K562 (cell line): ENCODE results near the gene TRIM14. TPM values are rescaled to one million over a fixed set of nuclear protein-coding genes. Genes with fewer than 3 reads are reported as not detected.

Experiments
- ATAC-seq: fragments of 200-7000 bp; cut with Tn5 transposase; 3 replicates; pipeline ENCODE4 v1.9.1; 2020; ENCODE audit warnings: moderate library complexity
- BruUV-seq: library from RNA; stranded (reverse); fragments of 400-500 nt; replicated peaks from 2 replicates; lab custom pipeline; 2021; lab: Mats Ljungman, UMichigan
- CTCF ChIA-PET: fragments of 300-600 bp; formaldehyde crosslinking; extraction: SDS; loops from one replicate; lab custom pipeline; 2021; ENCODE audit warnings: low intra/inter-chr PET ratio; lab: Yijun Ruan, JAX
- POLR2A ChIA-PET: fragments of 300-600, 350-650 bp; sonication (Branson Sonifier 250); formaldehyde crosslinking; extraction: SDS; loops from one replicate; lab custom pipeline; 2021; ENCODE audit warnings: antibody characterized with exemption, inconsistent platforms; lab: Yijun Ruan, JAX
- DNase-seq, 4 experiments: peaks; one replicate each; pipeline versions ENCODE4 v3.0.0 to v3.0.0-alpha.2; 2011 to 2018; ENCODE audit warnings: low spot score in 3 of 4, mixed read lengths in 3 of 4; ENCODE audit errors: extremely low read depth in 1 of 4
- FAIRE-seq: peaks from 2 replicates; lab custom pipeline; 2011; peaks lifted over from hg19 to GRCh38; lab: Jason Lieb, UNC
- H2AFZ ChIP-seq: 2 replicates; pipeline ENCODE4 v1.6.0; 2011; ENCODE audit warnings: low read depth, low read length, control low read depth, inconsistent platforms
- H3K27ac ChIP-seq: fragments of 200-600 bp; 3 replicates; pipeline ENCODE4 v1.8.0; 2011; ENCODE audit warnings: low read depth, mild to moderate bottlenecking, control low read depth, inconsistent platforms, low read length, moderate library complexity, mixed read lengths; ENCODE audit errors: extremely low read depth
- H3K27me3 ChIP-seq, 2 experiments: fragments of 300-600 bp in 1 of 2; 2 replicates in 1 of 2; 3 replicates in 1 of 2; pipeline versions ENCODE4 v1.6.0 to v1.8.0; 2011; ENCODE audit warnings: inconsistent platforms in 2 of 2, low read length in 2 of 2, mild to moderate bottlenecking in 1 of 2, mixed read lengths in 1 of 2, moderate library complexity in 1 of 2; ENCODE audit not compliant: control insufficient read depth in 2 of 2, insufficient read depth in 2 of 2
- H3K36me3 ChIP-seq: fragments of 300-600 bp; 3 replicates; pipeline ENCODE4 v1.8.0; 2011; ENCODE audit warnings: mild to moderate bottlenecking, low read length, inconsistent platforms; ENCODE audit not compliant: control insufficient read depth, insufficient read depth
- H3K4me1 ChIP-seq, 2 experiments: fragments of 200-600 bp in 1 of 2; replicated peaks in 1 of 2; 2 replicates in 1 of 2; 3 replicates in 1 of 2; pipeline versions ENCODE4 v1.5.1 to v1.8.0; 2011; ENCODE audit warnings: inconsistent platforms in 2 of 2, low read length in 2 of 2, mild to moderate bottlenecking in 1 of 2, mixed read lengths in 1 of 2, moderate library complexity in 1 of 2; ENCODE audit not compliant: control insufficient read depth in 2 of 2, insufficient read depth in 2 of 2
- H3K4me2 ChIP-seq: 2 replicates; pipeline ENCODE4 v1.6.1; 2011; ENCODE audit warnings: low read length, control low read depth, inconsistent platforms, mixed read lengths; ENCODE audit not compliant: insufficient read depth
- H3K4me3 ChIP-seq: fragments of 200-600 bp; sonication (generic), shearing (Covaris generic); 2 replicates; pipeline ENCODE4 v1.5.1; 2016; ENCODE audit warnings: control low read depth, inconsistent platforms
- H3K79me2 ChIP-seq: fragments of 200-600 bp; 3 replicates; pipeline ENCODE4 v1.8.0; 2011; ENCODE audit warnings: low read length, inconsistent platforms; ENCODE audit not compliant: control insufficient read depth, insufficient read depth
- H3K9ac ChIP-seq, 2 experiments: 2 replicates each; pipeline versions ENCODE4 v1.6.0 to v1.6.1; 2011; ENCODE audit warnings: low read depth in 2 of 2, low read length in 2 of 2, control low read depth in 1 of 2, inconsistent platforms in 1 of 2, mild to moderate bottlenecking in 1 of 2, mixed read lengths in 1 of 2; ENCODE audit not compliant: insufficient read depth in 1 of 2
- H3K9me1 ChIP-seq: one replicate; pipeline ENCODE4 v1.6.0; 2011; ENCODE audit warnings: inconsistent platforms, mild to moderate bottlenecking, low read length, moderate library complexity; ENCODE audit not compliant: control insufficient read depth, insufficient read depth
- H3K9me3 ChIP-seq: replicated peaks from 2 replicates; pipeline ENCODE4 v1.5.1; 2011; ENCODE audit warnings: low read depth, low read length, inconsistent platforms; ENCODE audit not compliant: control insufficient read depth, insufficient read depth
- H4K20me1 ChIP-seq: replicated peaks from 2 replicates; pipeline ENCODE4 v1.6.1; 2011; ENCODE audit warnings: low read length, inconsistent platforms, mixed read lengths; ENCODE audit not compliant: control insufficient read depth, insufficient read depth
- DDX20 ChIP-seq: fragments of 450-650 bp; IDR thresholded peaks from 2 replicates; pipeline ENCODE4 v1.6.1; 2016; ENCODE audit warnings: missing genetic modification characterization, low read depth, mild to moderate bottlenecking, missing compliant biosample characterization, moderate library complexity
- DEAF1 ChIP-seq: fragments of 450-650 bp; formaldehyde crosslinking; IDR thresholded peaks from 2 replicates; pipeline ENCODE4 v1.4.0; 2020; ENCODE audit warnings: mild to moderate bottlenecking, moderate library complexity
- ELF2 ChIP-seq: fragments of 250-450 bp; sonication (Bioruptor Pico); IDR thresholded peaks from 2 replicates; pipeline ENCODE4 v1.5.0; 2021; ENCODE audit warnings: mild to moderate bottlenecking
- FOXP4 ChIP-seq: sonication (generic); formaldehyde crosslinking; IDR thresholded peaks from 2 replicates; pipeline ENCODE4 v1.8.0; 2022; ENCODE audit warnings: mild to moderate bottlenecking, missing genetic modification reagents, borderline replicate concordance
- GTF2F1 ChIP-seq: IDR thresholded peaks from 2 replicates; pipeline ENCODE4 v1.6.1; 2011; ENCODE audit warnings: low read depth, low read length, improper control_type of control experiment
- HCFC1 ChIP-seq: IDR thresholded peaks from 2 replicates; pipeline ENCODE4 v1.6.1; 2012; ENCODE audit warnings: low read depth, low read length, improper control_type of control experiment
- HDAC2 ChIP-seq: fragments of 450-650 bp; IDR thresholded peaks from 2 replicates; pipeline ENCODE4 v1.6.1; 2016; ENCODE audit warnings: mild to moderate bottlenecking
- MED1 ChIP-seq: sonication (generic); formaldehyde crosslinking; IDR thresholded peaks from 2 replicates; pipeline ENCODE4 v1.8.1; 2023; ENCODE audit warnings: missing genetic modification reagents, borderline replicate concordance
- NCOA6 ChIP-seq: fragments of 450-650 bp; IDR thresholded peaks from 2 replicates; pipeline ENCODE4 v1.6.1; 2017; ENCODE audit warnings: mild to moderate bottlenecking
- NFIC ChIP-seq: fragments of 450-650 bp; IDR thresholded peaks from 2 replicates; pipeline ENCODE4 v1.6.1; 2017; ENCODE audit warnings: mild to moderate bottlenecking, inconsistent platforms
- NFIX ChIP-seq: fragments of 250-450 bp; sonication (Bioruptor Pico); IDR thresholded peaks from 2 replicates; pipeline ENCODE4 v1.4.0; 2020; ENCODE audit warnings: low read depth, mild to moderate bottlenecking, moderate library complexity
- PHTF2 ChIP-seq: fragments of 250-450 bp; sonication (Bioruptor Pico); IDR thresholded peaks from 2 replicates; pipeline ENCODE4 v1.5.0; 2021; ENCODE audit warnings: mild to moderate bottlenecking
- TBL1XR1 ChIP-seq, 2 experiments: IDR thresholded peaks; 2 replicates each; pipeline ENCODE4 v1.6.1; 2012; ENCODE audit warnings: improper control_type of control experiment in 2 of 2, low read length in 2 of 2, mild to moderate bottlenecking in 1 of 2
- TEAD4 ChIP-seq, 2 experiments: sonication (generic) in 1 of 2; formaldehyde crosslinking in 1 of 2; IDR thresholded peaks; 2 replicates each; pipeline versions ENCODE4 v1.6.1 to v1.8.0; 2012 to 2022; ENCODE audit warnings: borderline replicate concordance in 1 of 2, inconsistent platforms in 1 of 2, low read length in 1 of 2, mild to moderate bottlenecking in 1 of 2, missing genetic modification reagents in 1 of 2
- ZKSCAN3 ChIP-seq: fragments of 250-450 bp; sonication (Bioruptor Pico); IDR thresholded peaks from 2 replicates; pipeline ENCODE4 v1.4.0; 2020
- ZNF212 ChIP-seq: fragments of 450-650 bp; formaldehyde crosslinking; IDR thresholded peaks from 2 replicates; pipeline ENCODE4 v1.4.0; 2020; ENCODE audit warnings: mild to moderate bottlenecking
- ZNF584 ChIP-seq: fragments of 200-800 bp; sonication (Bioruptor generic); IDR thresholded peaks from 2 replicates; pipeline ENCODE4 v1.6.1; 2016; ENCODE audit warnings: low read depth, mild to moderate bottlenecking, missing genetic modification characterization, missing compliant biosample characterization
- WGBS: fragments of 100-300 bp; shearing (Covaris generic); methylation state at CpG from one replicate; pipeline ENCODE4 v1.1.6; 2016; ENCODE audit warnings: low coverage, mixed read lengths; ENCODE audit not compliant: insufficient coverage; ENCODE audit errors: missing lambda C conversion rate; 5-methylcytosine and 5-hydroxymethylcytosine counted together
- in situ Hi-C: fragments of 300-500 bp; cut with MboI; formaldehyde crosslinking; loops from 4 replicates; pipeline ENCODE4 v1.15.0; 2018; ENCODE audit warnings: inconsistent platforms, mixed read lengths
- intact Hi-C: fragments of 100-400 bp; cut with micrococcal nuclease; formaldehyde crosslinking; loops from 2 replicates; pipeline ENCODE4 v1.14.2; 2022
- polyA plus RNA-seq, 8 experiments: library from polyadenylated mRNA; depleted of rRNA in 4 of 8; stranded (reverse) in 5 of 8; unstranded in 3 of 8; fragments of >200 nt; fragmentation: Nextera tagmentation in 2 of 8; fragmentation: Illumina TruSeq in 1 of 8; extraction: Ambion mirVana in 2 of 8; extraction: Trizol in 1 of 8; gene quantifications; 2 replicates each; pipeline versions ENCODE4 v1.2.1 to v1.2.3, GENCODE V29; 2011 to 2014; ENCODE audit warnings: inconsistent platforms in 1 of 8, missing spikeins in 1 of 8
- total RNA-seq, 7 experiments: library from RNA; depleted of rRNA in 6 of 7; stranded (reverse); fragments of >200 nt in 6 of 7; fragmentation: Illumina TruSeq in 2 of 7; extraction: Trizol in 2 of 7; gene quantifications; 2 replicates each; pipeline versions ENCODE4 v1.2.1 to v1.2.3, GENCODE V29; 2011 to 2021; ENCODE audit warnings: low replicate concordance in 1 of 7

Gene TRIM14
- total and polyA plus RNA-seq, 9 of the 15 experiments (the other 6 are each of a cell fraction or from before 2014, with no cell fraction given), result 7.6 to 41.0 (median 17.9) TPM

GRCh38 chr9:98162613-98163012 lies 43.6 kb upstream of the TRIM14 start:
- peaks cover 6% of the 10 kb centered on the region for H3K9me1 ChIP-seq
- H3K4me1 ChIP-seq, result peaks cover 10 to 17% of the 10 kb centered on the region in 2 experiments; a peak in 4 of 5 replicates
- no peak overlapping the region for H2AFZ ChIP-seq
- H4K20me1 ChIP-seq, result peaks cover 22% of the 10 kb centered on the region
- H3K79me2 ChIP-seq, result peaks cover 34% of the 10 kb centered on the region
- H3K27me3 ChIP-seq, result no peaks in the 10 kb centered on the region
- H3K9ac ChIP-seq, result no peak overlapping the region
- H3K4me2 ChIP-seq, result no peak overlapping the region
- no peak for ATAC-seq
- ChIA-PET POLR2A (interaction anchor here (1.3 to 1.4 kb wide), 2 partner anchors 10 to 240 kb away, joined by 6 read pairs; partner anchors contain the start of gene TRMO), CTCF (no interaction called here)
- BruUV-seq, result no TSS peak
- intact Hi-C loops, result no loop called here
- H3K27ac ChIP-seq, result no peak overlapping the region
- no peak for FAIRE-seq
- peaks cover 8% of the 10 kb centered on the region; the same call in 2 of the 3 replicates for H3K36me3 ChIP-seq
- in situ Hi-C loops, result no loop called here
- TF ChIP-seq TBL1XR1 (IDR thresholded peaks at IDR 0.05; ENCODE audit: low read length in 2 of 2) (no peak), ELF2 (CRISPR knock-in tag) (no peak), DDX20 (tag) (no peak), PHTF2 (CRISPR knock-in tag) (no peak), GTF2F1 (no peak), ZNF584 (no peak), FOXP4 (CRISPR knock-in tag) (no peak), HCFC1 (no peak), MED1 (CRISPR knock-in tag) (no peak), TEAD4 (IDR thresholded peaks at IDR 0.05; ENCODE audit: low read length) (no peak), TEAD4 (CRISPR knock-in tag; IDR thresholded peaks at IDR 0.05; ENCODE audit: borderline replicate concordance) (no peak), NFIC (no peak), NCOA6 (no peak), DEAF1 (CRISPR knock-in tag) (no peak), ZNF212 (no peak), NFIX (CRISPR knock-in tag) (no peak), HDAC2 (no peak), ZKSCAN3 (CRISPR knock-in tag) (no peak)
- 87% methylated on average over 12 of the region's 12 CpGs for WGBS
- H3K4me3 ChIP-seq, result no peak overlapping the region
- no peaks in the 10 kb centered on the region for H3K9me3 ChIP-seq
- DNase-seq, result no peak
